Hippocampal formation (tissue), 2 donors: ENCODE data around the gene NAV2.

Experiments
- DNase-seq, 2 donors: peaks; one replicate each; lab custom pipeline; 2025; lab: John Stamatoyannopoulos, UW

NAV2 gene

DNA sequence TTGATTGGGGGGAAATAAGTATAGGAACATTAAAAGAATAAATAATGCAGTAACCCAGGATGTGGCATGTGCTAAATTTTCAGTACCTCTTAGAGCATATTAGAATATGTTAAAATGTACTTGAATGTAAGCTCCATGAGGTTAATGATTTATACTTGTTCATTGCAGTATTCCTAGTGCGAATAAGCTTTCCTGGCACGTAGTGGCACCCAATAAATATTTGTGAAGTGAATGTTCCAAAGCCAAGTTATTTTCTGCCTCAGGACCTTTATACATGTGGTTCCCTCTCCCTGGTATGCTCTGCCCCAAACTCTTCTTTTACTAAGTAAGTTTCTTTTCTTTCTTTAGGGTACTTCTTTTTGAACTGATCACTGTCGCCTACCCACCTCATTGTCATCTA lies 328.9 kb downstream of the NAV2 start:
- no peak for DNase-seq

DNA sequence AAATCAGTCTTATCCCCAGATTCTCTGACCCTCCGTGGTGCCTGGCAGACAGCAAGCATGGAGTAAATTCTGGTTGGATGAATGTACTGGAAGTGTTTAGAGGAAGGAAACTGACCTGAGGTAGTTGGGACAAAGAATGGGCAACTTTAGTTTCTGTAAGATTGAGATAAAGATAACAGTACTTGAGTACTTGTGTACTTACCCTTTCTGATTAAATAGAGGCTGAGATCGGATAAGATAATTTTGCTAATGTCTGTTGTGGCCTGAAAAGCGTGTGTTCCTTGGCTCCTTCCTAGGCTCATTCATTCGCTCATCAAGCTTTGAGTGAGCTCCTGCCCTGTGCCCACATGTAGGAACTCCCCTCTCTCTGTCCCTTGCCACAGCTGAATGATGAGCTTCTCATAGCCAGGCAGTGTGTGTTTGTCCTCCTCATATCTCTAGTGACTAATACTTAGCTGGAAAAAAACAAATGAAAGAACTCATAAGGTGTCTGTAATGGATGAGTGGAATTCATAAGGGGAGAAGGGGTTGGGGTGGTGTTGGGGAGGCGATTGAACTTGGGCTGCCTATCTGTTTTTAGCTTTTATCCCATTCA lies 329.5 kb downstream of the NAV2 start:
- no peak for DNase-seq

DNA sequence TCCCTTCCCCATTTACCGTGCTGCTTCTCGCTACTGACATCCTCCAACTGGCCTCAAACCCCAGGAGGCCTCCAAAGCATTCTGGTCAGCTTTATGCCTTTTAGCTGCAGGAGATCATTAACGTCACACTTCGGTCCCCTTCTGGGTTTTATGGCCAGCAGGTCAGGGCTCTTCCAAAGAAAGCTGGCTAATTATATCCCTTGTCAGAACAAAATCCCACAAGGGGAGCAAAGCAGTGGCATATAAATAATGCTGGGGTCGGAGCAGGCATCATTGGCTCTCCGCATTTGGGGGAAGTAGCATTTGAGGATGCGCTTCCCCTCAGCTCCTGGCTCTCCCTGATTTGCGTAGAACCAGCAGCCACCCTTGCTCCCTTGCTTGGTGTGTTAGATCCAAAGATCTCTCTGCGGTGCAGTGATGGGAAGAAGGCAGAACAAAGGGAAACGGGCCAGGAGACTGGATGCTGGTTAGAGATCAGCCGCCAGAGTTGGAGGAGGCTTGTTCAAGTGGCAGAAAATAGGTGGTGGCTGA lies 330.2 kb downstream of the NAV2 start:
- DNase-seq = no peak

DNA sequence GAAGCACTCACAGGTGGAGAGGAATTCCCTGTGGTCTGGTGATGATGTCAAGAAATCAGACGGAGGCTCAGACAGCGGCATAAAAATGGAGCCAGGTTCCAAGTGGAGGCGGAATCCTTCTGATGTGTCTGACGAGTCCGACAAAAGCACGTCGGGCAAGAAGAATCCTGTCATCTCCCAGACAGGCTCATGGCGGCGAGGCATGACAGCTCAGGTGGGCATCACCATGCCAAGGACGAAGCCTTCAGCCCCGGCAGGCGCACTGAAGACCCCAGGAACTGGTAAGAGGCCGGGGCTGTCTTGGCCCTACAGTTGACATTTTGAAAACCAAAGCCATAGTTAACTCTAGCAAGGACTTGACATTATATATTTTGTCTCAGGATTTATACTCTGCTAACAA lies 331.4 kb downstream of the NAV2 start:
- no peak for DNase-seq

DNA sequence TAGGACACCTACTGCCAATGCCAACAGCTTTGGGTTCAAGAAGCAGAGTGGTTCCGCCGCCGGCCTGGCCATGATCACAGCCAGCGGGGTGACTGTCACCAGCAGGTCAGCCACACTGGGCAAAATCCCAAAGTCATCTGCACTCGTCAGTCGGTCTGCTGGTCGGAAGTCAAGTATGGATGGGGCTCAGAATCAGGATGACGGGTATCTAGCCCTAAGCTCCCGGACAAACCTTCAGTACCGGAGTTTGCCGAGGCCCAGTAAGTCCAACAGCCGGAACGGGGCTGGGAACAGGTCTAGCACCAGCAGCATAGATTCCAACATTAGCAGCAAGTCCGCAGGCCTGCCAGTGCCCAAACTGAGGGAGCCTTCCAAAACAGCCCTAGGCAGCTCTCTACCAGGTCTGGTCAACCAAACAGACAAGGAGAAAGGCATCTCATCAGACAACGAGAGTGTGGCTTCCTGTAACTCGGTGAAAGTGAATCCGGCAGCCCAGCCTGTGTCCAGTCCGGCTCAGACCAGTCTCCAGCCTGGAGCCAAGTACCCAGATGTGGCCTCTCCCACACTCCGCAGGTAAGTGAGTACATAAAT lies 332.6 kb downstream of the NAV2 start:
- no peak for DNase-seq

DNA sequence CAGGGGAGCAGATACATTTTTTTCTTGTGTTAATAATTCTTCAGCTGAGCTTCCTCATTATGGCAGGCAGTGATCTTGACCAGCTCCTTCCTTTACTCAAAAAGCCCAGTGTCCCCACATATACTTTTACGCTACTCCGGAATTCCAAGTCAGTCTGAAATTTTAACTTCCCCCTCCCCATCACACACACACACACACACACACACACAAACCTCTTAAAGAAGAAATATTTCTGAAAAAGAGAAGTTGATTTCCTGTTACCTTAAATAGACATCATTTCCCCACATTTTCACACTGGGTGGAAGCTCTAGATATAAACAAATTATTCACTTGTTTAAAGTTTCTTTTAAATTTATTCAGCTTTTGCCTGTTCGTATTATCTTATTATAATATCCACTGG lies 333.8 kb downstream of the NAV2 start:
- DNase-seq = no peak

DNA sequence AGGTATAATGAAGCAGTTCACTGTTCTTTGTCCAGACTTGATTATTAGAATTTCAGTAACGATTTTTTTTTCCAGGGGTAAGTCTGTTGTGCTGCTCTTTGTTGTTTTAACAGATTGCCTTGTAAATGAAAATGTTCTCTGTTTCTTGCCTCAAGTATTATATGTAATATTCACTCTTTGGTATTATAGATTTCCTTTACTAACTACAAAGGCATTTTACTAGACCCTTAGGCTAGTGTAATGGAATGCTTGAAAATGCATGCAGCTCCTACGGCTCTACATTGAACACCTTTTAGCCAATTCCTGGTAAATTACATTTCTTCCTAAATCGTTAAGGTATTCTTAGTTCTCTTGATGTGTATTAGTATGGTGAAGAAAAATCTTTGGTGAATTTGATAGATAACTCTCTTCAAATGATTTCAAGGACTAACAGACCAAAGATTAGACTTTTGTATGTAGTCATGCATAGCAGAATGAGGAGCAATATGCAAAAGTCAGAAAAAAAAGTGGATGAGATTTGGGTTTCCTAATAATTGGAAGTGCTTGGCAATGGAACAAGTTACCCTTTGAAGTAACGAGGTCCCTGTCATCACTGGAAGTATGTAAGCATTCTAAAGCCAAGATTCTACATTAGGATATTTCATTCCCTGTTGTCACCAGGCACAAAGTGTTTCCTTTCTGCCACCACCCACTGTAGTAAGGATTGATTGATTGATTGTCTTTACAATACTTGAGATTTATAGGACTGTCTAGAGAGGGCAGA lies 334.6 kb downstream of the NAV2 start:
- no peak for DNase-seq

DNA sequence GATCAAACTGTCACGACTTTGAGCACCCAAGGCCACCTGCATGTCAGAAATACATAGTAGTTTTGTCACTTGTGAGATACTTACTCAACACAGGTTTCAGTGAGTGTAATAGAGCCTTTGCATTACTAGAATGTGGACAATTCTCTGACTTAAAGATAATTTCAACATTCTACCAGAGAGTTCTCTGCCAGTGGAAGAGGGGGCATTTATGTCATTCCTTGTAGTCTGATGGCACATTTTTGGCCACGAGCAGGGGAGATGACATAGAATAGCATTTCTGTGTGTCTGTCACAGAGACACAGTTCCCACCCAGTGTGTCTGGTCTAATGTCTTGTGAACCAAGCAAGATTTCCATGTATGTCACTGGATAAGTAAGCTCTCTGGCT lies 335.1 kb downstream of the NAV2 start:
- DNase-seq = no peak

DNA sequence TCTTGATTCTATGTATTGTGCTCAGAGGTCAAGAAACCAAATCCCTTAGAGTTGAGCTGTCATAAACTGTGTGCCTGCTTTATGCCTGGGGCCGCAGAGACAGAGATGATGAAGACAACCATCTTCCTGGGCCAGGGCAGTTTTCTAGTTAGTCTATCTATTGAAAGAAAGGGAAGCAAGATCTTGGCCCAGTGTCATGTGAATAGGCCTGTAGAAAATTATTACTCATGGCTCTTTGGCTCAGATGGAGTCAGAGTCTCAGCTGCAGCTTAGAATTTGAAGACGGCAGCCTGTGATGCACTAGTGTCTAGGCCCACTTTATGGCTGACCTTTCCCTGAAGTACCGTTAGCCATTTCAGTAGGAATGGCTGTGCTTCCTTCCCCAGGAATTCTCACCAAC lies 335.6 kb downstream of the NAV2 start:
- DNase-seq = no peak

DNA sequence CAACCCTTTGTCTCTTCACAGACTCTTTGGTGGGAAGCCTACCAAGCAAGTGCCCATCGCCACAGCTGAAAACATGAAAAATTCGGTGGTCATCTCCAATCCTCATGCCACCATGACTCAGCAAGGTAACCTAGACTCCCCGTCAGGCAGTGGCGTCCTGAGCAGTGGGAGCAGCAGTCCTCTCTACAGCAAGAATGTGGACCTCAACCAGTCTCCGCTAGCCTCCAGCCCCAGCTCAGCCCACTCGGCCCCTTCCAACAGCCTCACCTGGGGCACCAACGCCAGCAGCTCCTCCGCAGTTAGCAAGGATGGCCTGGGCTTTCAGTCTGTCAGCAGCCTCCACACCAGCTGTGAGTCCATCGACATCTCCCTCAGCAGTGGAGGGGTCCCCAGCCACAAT lies 336.1 kb downstream of the NAV2 start:
- no peak for DNase-seq

DNA sequence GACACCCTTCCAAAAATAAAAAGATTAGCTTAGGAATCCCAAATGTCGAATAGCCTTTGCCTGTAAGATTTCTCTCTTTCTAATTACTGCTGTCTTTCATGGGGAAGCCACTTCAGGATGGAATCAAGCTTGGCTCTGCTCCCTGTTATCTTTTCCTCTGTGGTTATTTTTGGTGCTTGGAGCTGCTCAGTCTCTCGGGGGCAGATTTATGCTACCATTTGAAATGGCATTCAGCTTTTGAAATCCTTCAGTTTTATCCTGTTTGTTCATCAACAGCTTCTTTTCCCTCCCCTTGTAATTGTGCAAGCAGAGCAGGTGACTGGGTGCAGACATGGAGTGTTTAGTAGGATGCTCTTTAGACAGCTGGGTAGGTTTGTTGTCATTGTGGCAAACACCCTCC lies 336.6 kb downstream of the NAV2 start:
- DNase-seq = no peak

DNA sequence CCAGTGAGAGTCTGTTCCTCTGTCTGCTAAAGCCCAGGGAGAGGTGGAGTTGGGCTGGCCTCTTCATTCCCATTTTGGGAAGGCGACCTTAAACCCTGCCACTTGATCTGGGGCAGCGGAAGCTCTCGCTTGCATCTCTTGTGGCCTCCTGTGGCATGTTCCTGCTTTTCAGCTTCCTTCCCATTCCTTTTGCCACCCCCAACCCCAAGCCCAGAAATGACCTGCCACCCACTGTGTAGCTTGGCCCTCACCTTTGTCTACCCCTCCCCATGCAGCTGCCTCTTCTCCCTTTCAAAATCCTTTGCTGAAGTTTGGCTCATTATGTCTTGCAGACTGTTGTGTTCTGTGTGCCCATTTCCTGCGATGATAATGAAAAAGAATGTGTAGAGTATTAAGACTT lies 337.4 kb downstream of the NAV2 start:
- no peak for DNase-seq

DNA sequence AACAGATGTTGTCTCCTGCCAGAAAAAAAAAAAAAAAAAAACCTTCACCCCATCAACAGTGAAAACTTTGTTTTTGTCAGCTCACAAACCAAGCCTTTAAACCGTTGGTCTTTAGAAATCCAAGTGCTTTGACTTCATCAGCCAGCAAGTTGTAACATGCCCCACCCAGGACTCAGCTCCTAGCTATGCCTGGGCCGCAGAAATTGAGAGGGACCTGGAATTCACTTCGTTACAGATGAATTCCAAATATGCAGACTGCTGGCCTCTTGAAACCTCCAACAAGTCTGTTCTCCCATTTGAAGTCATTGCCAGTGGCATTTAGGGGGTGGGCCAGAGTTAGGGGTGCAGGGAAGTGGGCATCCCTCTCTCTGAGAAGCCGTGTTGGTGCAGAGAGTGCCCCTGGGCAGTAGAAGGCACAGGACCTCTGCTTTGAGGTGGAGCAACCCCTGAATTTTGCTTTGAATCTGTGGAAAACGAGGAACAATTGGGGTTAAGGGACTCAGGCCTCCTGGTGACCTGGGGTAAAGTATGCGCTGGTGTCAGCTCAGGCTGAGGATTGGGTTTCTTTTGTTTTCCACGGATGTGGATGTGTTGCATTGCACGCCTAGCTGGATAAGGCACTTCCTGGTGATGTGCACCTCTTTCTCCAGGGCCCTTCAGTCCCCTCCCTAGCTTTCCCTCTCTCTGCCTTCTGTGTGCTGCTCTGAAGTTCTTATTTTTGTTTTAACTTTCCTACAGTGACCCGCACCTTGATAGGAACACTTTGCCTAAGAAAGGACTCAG lies 338.1 kb downstream of the NAV2 start:
- DNase-seq = no peak

DNA sequence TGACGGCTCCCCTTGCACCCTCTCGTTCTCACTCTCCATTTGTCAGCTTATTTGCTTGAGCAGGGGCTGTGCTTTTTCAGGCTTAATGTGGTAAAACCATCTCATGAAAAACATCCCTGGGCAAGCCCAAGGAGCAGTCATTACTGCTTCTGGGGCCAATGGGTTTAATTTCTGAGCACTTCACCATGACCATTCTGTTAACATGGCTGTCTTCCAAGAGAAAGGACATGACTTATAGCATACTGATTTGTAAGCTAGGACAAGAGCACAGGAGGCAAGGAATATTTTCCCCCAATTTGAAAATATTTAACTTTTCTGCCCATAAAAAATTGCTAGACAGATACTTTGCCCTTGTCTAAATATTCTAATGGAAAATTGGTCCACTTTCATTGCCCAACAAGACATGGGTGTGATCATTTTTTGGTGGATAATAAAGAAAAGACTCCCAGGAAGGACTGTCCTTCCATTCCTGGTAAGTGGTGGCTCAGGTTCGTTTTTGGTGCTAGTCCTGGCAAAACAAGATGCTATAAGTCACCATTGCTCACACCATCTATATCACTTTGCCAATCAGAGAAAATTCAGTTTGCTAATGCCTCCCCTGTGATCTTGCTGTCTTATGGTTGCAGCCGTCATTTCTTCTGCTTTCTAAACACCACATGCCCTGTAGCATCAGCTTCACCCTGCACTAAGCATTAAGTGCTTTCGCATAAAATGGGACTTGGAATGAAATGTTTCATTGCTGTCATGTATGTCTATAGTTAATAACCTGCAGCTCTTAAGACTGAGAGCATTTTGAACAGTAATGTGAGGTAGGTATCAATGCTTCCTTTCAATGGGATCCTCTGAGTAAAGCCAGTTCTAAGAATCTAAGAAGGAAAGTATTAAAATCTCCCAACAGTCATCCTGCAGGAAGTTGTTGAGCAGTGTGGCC lies 339.1 kb downstream of the NAV2 start:
- DNase-seq = no peak

DNA sequence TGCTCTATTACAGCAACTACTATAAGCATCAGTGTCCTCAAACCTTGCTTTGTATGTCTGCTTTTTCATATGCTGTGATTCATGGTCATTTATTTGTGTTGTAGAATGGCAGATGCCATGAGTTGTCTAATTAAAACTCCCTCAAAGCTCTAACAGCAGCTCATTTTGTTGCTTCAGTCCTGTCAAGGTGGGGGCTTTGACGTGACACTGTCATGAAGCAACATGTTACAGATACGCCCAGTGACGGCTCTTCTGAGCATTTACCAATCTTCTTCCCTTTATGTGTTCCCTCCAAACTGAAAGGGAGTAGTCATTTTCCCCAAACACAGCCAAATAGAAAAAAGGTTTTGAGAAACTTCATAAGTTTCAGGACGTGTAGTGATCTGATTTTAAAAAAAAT lies 340.9 kb downstream of the NAV2 start:
- DNase-seq = no peak

DNA sequence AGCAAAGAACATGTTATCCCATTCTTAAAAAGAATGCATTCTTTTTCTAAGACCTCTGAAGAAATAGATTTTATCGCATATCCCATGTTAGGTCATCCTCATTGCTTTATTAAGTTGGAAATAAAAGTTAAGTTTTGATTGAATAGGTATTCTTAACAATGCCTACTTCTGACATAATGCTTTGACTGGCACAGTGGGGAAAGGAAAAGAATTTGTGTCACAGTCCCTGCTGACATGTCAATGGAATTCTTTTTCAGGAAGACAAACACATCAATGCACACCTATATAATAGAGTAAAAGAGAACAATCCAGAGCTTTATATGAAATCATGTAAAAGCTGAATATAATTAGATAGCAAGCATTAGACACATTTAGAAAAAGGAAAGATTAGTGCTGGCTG lies 341.9 kb downstream of the NAV2 start:
- DNase-seq = no peak

DNA sequence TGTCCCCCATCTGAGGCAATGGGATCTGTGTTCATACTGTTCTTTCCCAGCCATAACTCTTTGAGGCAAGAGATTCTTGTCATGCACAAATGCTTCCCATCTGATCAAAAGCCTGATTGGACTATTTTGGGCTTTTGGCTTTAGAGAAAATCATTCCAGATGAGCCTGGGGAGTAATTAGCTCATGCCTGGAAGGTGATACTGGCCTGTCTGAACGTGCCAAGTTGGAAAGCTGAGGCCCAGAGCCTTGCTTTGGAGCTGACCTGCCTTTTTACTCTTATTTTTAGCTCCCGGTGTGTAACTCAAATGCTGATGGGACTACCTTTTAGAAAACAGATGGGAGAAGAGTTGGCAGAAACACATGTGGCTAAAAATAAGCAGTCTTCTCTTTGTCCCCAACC lies 342.7 kb downstream of the NAV2 start:
- DNase-seq = no peak

DNA sequence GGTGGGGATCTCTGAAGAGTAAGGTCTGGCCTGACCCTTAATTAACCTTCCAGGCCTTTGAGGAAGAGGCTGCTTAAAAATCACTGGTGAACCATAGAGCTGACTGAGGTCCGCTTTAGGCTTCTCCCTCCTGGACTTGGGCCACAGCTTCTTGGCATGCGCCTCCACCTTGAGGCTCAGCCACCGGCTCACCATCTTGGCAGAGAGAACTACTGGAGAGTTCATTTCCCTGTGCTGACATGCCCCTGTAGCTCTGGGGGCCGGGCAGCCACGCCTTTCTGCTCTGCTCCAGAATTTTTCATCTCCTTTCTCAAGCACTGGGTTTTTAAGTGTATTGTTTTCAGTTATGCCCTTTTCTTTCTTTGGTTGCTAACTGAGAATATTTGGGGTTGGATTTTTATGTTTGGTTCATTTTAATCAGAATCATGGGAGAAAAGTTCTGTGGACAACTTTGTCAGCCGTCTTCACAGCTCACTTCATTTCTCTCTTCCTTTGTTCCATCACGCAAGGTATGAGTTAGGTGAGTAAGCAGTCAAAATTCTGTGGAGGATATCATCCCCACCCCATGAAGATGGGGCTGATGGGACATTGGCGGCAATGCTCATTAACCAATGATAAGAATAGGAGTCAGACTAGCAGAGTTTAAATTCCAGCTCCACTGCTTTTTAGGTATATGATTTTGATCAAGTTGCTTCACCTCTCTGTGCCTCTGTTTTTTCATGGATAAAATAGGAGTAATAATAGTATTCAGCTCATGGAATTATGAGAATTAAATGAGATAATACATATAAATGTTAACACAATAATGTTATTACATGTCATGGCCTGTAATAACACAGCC lies 343.7 kb downstream of the NAV2 start:
- DNase-seq = peak in 1 of 2 donors; percentile 25

DNA sequence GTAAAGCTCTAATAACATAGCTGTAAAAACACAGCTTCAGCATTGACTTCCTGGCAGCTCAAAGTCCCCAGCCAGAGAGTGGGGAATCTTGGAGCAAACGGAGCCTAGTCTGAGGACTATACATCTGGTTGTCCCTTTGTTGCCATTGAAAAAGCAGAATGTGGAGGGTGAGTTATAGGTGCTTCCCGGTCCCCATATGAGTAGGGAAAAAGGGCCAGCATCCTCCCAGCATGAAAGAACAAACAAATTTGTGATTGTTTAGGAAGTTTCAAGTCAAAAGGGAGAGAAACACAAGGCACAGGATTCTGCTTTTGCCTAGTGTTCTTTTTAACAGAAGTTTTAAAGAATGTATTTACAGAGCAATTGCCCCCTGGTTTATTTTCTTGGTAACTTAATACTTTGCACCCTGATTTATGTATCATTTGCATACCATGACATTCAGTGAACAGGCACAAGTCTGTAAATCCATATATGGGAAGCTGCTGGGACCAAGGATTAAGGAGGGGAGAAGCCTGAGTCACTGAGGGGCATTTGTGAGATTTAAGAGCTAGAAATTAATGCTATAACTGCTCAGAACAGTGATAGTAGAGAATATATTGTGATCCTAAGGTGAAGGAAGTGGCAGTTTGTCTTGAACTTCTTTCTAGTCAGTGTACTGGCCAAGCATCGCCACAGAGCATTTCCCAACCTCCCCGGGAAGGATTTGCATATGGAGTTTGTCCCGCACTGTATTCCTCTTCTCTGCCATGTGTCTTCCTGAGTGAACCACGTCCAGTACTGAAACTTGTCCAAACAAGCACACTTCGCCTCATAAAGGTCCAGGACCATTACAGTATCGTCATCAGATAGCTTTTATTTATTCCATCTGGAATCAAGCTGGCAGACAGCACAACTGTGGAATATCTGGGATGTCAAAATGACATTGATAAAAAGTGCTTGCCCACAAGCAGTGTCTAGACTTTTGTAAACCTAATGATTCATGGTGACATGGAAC lies 344.6 kb downstream of the NAV2 start:
- DNase-seq = no peak
